ENCODE results near the gene MAP9.
A peak's percentile ranks its signal among the peaks of the same experiment; 100 is the strongest.

MAP9 gene

DNA sequence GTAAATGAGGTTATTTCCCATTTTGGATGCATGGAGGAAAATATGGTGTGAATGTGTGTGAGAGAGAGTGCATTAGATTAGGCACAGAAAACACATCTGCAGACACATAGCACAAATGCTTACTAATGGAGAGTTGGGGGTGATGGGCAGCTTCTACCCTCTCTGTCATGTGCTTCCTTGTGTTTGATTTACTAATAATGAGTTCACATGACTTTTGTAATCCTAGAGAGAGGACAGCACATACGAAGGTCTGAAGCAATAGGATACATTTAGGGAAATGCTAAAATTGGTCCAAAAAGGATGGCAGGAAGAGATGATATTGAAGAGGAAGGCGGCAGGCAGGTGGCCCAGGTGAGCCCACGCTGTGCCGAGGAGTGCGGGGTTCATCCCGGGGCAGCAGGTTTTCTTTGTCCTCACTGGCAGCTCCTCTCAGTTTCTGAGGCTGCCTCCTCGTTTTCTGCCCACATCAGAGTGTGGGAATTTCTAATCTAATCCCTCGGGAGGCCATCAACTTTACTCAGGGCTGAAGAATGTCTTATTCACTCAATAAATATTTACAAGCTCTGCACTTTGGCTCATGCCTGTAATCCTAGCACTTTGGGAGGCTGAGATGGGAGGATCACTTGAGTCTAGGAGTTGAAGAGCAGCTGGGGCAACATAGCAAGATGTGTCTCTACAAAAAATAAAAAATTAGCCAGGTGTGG, 15.9 kb upstream of the MAP9 start:
- peak; percentile 26 for DNase-seq (ENCODE audit: insufficient read length, low spot score)
- FAIRE-seq, result no peak
- TF ChIP-seq POLR2A (IDR thresholded peaks at IDR 0.05; ENCODE audit: low read depth, low read length), result no peak

DNA sequence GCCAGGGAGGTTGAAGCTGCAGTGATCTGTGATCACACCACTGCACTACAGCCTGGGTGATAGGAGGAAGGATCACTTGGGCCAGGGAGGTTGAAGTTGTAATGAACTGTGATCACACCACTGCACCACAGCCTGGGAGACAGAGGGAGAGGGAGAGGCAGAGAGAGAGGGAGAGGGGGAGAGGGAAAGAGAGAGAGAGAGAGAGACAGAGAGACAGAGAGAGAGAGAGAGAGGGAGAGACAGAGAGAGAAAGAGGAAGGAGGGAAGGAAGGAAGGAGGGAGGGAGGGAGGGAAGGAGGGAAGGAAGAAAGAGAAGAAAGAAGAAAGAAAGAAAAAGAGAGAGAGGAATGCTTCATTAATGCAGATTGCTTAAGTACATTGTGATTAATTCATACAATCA, 15.2 kb upstream of the MAP9 start:
- TF ChIP-seq POLR2A (IDR thresholded peaks at IDR 0.05; ENCODE audit: low read depth, low read length), result no peak
- DNase-seq (ENCODE audit: insufficient read length, low spot score) (no peak), FAIRE-seq (no peak)

GRCh38 chr4:155388162-155388561, 11.4 kb upstream of the MAP9 start:
- FAIRE-seq, result no peak

DNA sequence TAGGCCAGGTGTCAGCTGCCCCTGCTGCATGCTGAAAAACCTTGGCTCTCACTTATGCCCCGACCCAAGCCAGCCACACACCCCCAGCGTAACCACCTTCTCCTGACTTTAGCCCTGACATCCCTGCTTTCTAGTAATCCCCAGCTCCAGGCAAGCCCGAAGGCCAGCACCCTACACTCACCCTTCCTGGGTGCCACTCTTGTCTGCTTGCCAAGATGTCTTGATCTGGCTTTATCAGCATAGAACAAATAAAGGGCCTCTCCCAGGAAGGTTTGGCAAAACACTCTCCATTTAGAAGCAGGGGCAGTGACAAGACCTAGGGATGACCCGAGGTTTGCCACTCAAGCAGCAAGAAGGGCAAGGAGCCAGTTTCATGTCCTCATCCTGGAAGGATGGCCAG, 6.8 kb upstream of the MAP9 start:
- no peak for DNase-seq (ENCODE audit: insufficient read length, low spot score)
- TF ChIP-seq POLR2A (IDR thresholded peaks at IDR 0.05; ENCODE audit: low read depth, low read length), result no peak
- no peak for FAIRE-seq

More at GRCh38 chr4:155388162-155388561, 11.4 kb upstream of the MAP9 start:
- TF ChIP-seq POLR2A (IDR thresholded peaks at IDR 0.05; ENCODE audit: low read depth, low read length), result no peak
- DNase-seq (ENCODE audit: insufficient read length, low spot score), result no peak

- DNase-seq (ENCODE audit: insufficient read length, low spot score) (no peak), FAIRE-seq (no peak)
- TF ChIP-seq POLR2A (IDR thresholded peaks at IDR 0.05; ENCODE audit: low read depth, low read length), result no peak
These were observed 511 bp upstream of the MAP9 start for GRCh38 chr4:155377276-155377675.

- TF ChIP-seq POLR2A (IDR thresholded peaks at IDR 0.05; ENCODE audit: low read depth, low read length), result no peak
- no peak for FAIRE-seq
- no peak for DNase-seq (ENCODE audit: insufficient read length, low spot score)
These were observed 5.2 kb downstream of the MAP9 start for GRCh38 chr4:155371432-155372043.

GRCh38 chr4:155367608-155368007, 9.2 kb downstream of the MAP9 start:
- DNase-seq (ENCODE audit: insufficient read length, low spot score) (no peak), FAIRE-seq (no peak)
- no peak for TF ChIP-seq POLR2A (IDR thresholded peaks at IDR 0.05; ENCODE audit: low read depth, low read length)

DNA sequence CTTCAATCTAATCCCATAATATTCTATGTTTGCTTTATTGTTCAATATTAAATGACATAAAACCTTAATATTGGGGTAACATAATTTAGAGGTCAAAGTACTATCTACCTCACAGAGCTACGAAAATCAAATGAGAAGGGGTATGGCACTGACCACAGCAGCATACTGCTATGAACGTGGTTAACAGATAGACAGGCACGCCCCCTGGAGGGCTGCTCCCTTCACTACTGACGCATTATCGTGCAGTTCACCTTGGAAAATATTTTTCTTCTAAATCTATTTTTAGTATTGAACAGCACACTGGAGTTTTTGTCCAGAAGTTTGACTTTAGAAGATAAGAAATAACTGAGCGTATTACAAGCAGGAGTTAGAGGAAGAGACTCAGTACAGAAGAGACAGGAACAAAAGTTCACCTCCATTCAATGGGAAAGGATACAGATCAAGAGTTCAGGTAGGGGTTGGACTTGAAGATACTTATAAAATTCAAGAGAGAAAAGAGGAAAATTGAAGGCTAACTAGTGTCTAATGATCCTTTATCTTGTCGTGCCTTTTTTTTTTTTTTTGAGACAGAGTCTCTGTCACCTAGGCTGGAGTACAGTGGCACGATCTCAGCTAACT, 22.7 kb downstream of the MAP9 start:
- no peak for FAIRE-seq
- DNase-seq (ENCODE audit: insufficient read length, low spot score), result no peak
- TF ChIP-seq POLR2A (IDR thresholded peaks at IDR 0.05; ENCODE audit: low read depth, low read length), result no peak

DNA sequence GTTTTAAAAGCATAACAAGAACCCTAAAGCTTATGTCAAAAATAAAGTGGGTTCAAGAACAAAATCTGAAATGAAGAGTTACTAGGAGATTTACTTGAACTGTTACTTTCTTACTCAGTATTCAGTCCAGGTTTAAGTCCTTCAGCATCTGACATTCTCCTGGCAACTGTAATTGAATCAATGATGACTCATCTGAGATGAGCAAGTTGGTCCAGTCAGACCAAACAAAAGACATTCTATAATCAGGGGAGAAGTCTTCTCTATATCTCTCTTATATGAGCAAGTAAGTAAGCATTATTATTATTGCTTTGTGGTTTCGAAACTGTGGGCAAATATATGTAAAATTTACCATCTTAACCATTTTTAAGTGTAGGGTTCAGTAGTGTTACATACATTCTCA, 34.6 kb downstream of the MAP9 start:
- no peak for TF ChIP-seq POLR2A (IDR thresholded peaks at IDR 0.05; ENCODE audit: low read depth, low read length)
- FAIRE-seq, result no peak
- DNase-seq (ENCODE audit: insufficient read length, low spot score), result no peak

- TF ChIP-seq POLR2A (IDR thresholded peaks at IDR 0.05; ENCODE audit: low read depth, low read length), result no peak
- FAIRE-seq (no peak), DNase-seq (ENCODE audit: insufficient read length, low spot score) (no peak)
These were observed 36.8 kb downstream of the MAP9 start for GRCh38 chr4:155339999-155340398.

DNA sequence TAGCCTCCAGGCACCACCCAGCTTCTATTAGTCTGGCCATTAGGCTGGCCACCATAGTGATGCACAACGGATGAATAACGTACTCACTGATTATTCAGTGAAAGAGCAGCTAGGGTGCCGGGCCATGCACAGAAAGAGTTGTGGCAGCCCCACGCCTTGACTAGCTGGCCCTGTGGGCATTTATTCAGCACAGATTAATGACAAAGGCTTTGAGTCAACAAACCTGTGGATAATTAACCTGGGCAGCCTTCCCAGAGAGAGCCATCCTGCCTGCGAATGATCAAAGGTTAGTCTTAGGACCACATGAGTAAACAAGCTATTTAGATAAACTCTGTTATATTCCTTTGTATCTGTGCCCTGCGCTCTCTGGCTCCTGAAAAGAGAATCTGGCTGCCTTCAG, 37.2 kb downstream of the MAP9 start:
- no peak for DNase-seq (ENCODE audit: insufficient read length, low spot score)

GRCh38 chr4:155338196-155338595, 38.6 kb downstream of the MAP9 start:
- DNase-seq (ENCODE audit: insufficient read length, low spot score), result no peak
- TF ChIP-seq POLR2A (IDR thresholded peaks at IDR 0.05; ENCODE audit: low read depth, low read length), result no peak
- FAIRE-seq, result no peak

More for the DNA sequence above, 37.2 kb downstream of the MAP9 start:
- TF ChIP-seq POLR2A (IDR thresholded peaks at IDR 0.05; ENCODE audit: low read depth, low read length), result no peak
- no peak for FAIRE-seq

GRCh38 chr4:155336242-155336641, 40.5 kb downstream of the MAP9 start:
- no peak for TF ChIP-seq POLR2A (IDR thresholded peaks at IDR 0.05; ENCODE audit: low read depth, low read length)
- no peak for DNase-seq (ENCODE audit: insufficient read length, low spot score)
- no peak for FAIRE-seq

GRCh38 chr4:155331478-155331877, 45.3 kb downstream of the MAP9 start:
- no peak for FAIRE-seq
- no peak for DNase-seq (ENCODE audit: insufficient read length, low spot score)
- no peak for TF ChIP-seq POLR2A (IDR thresholded peaks at IDR 0.05; ENCODE audit: low read depth, low read length)

- TF ChIP-seq POLR2A (IDR thresholded peaks at IDR 0.05; ENCODE audit: low read depth, low read length), result no peak
- no peak for DNase-seq (ENCODE audit: insufficient read length, low spot score)
- FAIRE-seq, result no peak
These were observed 54.0 kb downstream of the MAP9 start for GRCh38 chr4:155322782-155323181.
